Measurements from ENCODE around the gene NRF1. TPM values are rescaled to one million over a fixed set of nuclear protein-coding genes. Genes with fewer than 3 reads are reported as not detected.
"Not testable (repeated sequence)": the region's sequence is repeated elsewhere in the genome, so short reads cannot be mapped to it uniquely, and the experiment has no call there.

NRF1 gene
- total RNA-seq, 2 experiments from 2014 or later = 25.9 to 28.7 TPM

DNA sequence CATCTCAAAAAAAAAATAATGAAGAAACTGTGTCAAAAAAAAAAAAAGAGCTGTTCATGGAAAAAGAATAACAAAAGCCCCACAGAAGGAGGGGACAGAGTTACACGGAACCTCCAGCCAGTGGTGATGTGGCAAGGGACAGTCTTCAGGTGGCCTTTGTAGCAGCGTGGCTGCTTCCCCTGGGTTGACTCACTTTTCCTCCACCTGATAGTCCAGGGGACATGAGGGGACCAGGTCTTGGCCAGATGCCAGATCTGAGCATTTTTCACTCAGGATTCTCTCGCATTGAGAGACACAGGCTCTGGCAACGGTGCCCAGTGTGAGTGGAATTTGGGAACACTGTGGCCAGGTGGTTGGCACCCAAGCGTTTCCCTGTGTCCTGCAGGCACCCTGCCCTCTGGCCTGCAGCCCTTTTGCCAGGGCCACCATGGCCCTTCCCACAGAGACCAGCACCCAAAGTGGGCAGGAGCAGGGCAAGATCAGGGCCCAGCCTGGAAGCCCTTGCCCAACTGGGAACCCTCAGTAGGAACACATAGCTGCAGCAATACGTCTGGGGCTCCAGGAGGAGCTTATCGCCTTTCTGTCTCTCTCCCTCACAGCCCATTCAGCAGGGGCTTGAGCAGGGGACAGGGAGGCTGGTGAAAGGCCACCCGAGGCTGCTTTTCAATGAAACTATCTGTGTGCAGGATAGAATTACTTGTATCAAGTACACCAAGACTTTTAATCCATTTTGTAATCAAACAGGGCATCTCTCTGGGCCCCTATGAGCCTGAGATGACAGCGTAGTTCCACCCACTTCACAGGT lies 182.2 kb downstream of the NRF1 start:
- DNase-seq = no peak
- Mint-ChIP-seq H3K4me1 (no peaks in the 10 kb centered on the region), H3K27me3 (peaks cover 13% of the 10 kb centered on the region), H3K36me3 (ENCODE audit: low read depth) (no peaks in the 10 kb centered on the region), H3K9me3 (no peaks in the 10 kb centered on the region), H3K4me3 (no peak overlapping the region), H3K27ac (no peak overlapping the region)
- POLR2A ChIA-PET = no interaction called here
- CTCF ChIA-PET = interaction anchor here (1.3 kb wide), 1 partner anchor 13 kb away, joined by 3 read pairs; no protein-coding TSS in a partner anchor

DNA sequence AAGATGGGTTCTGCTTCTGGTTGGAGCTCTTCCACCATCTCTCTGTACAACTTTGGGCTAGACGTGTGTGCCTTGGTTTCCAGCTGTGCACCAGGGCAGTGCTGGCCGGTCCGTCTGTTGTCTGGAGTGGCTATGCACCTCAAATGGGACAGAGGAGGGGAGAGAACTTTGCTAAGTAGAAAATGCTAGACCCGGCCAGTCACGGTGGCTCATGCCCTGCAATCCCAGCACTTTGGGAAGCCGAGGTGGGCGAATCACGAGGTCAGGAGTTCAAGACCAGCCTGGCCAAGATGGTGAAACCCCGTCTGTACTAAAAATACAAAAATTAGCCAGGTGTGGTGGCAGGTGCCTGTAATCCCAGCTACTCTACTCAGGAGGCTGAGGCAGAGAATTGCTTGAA lies 182.9 kb downstream of the NRF1 start:
- H3K36me3 Mint-ChIP-seq (ENCODE audit: low read depth); DNase-seq; H3K27ac Mint-ChIP-seq; H3K4me3 Mint-ChIP-seq; H3K27me3 Mint-ChIP-seq; POLR2A ChIA-PET; H3K4me1 Mint-ChIP-seq; H3K9me3 Mint-ChIP-seq: not testable (repeated sequence)
- CTCF ChIA-PET = interaction anchor here (0.8 to 1.3 kb wide), 3 partner anchors 9 to 35 kb away, joined by 3 to 4 read pairs (median 3); no protein-coding TSS in a partner anchor

DNA sequence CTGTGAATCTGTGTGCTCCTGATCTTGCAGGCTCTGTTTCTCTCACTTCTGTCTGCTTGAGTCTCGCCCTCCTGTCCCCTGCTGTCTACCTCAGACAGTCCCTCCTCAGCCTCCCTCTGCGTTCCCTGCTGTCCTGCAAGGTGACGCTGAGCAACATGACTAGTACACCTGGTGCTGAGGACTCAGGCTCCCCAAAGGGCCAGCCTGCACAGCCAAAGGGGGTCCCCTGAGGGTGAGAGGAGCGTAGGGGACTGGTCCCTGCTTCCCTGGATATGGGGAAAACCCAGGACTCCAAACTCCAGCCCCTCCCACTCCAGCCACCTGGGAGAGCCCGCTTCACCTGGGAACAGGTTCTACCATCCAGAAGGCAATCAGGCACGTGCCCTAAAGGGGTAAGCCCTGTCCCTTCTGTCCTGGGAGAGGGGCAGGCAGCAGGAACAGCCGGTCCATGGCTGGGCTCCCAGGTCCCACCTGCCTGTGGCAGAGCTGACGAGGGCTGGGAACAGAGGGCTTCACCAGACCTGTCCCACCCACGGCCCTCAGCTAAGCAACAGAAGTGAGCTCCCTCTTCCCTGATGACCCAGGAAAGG lies 184.8 kb downstream of the NRF1 start:
- H3K27me3 Mint-ChIP-seq = peaks cover 5% of the 10 kb centered on the region
- no peaks in the 10 kb centered on the region for H3K9me3 Mint-ChIP-seq
- H3K4me3 Mint-ChIP-seq = no peak overlapping the region
- ChIA-PET POLR2A (no interaction called here), CTCF (no interaction called here)
- H3K36me3 Mint-ChIP-seq (ENCODE audit: low read depth) = no peaks in the 10 kb centered on the region
- DNase-seq = no peak
- no peaks in the 10 kb centered on the region for H3K4me1 Mint-ChIP-seq
- no peak overlapping the region for H3K27ac Mint-ChIP-seq

DNA sequence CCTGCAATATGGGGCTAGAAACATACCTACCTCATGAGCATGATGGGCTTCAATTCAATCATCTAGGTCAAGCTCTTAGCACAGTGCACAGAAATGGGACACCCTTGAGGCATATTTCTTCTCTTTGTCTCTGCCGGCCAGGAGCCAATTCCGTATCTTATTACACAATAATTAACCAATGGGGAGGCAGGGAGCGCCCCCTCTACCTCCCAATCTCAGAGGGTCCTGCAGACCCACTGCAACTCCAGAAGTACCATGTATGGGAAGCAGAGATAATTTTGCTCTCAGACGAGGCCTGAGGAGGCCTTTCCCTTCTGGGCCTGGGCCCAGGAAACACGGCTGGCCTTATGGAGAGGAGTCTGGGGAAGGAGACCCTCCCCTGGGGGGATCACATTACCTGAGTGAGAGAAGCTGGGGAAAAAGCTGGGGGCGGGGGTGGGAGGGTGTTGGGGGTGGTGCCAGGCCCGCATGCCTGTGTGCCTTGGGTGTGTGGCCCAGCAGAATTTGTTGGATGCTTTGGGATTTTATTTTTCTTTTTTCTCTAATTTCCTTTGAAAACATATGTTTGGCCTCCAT lies 185.8 kb downstream of the NRF1 start:
- no peaks in the 10 kb centered on the region for H3K9me3 Mint-ChIP-seq
- H3K4me1 Mint-ChIP-seq = no peaks in the 10 kb centered on the region
- ChIA-PET POLR2A (no interaction called here), CTCF (interaction anchor here (0.9 kb wide), 1 partner anchor 32 kb away, joined by 3 read pairs; no protein-coding TSS in a partner anchor)
- no peak for DNase-seq
- no peaks in the 10 kb centered on the region for H3K36me3 Mint-ChIP-seq (ENCODE audit: low read depth)
- no peak overlapping the region for H3K27ac Mint-ChIP-seq
- H3K27me3 Mint-ChIP-seq = peaks cover 2% of the 10 kb centered on the region
- no peak overlapping the region for H3K4me3 Mint-ChIP-seq

DNA sequence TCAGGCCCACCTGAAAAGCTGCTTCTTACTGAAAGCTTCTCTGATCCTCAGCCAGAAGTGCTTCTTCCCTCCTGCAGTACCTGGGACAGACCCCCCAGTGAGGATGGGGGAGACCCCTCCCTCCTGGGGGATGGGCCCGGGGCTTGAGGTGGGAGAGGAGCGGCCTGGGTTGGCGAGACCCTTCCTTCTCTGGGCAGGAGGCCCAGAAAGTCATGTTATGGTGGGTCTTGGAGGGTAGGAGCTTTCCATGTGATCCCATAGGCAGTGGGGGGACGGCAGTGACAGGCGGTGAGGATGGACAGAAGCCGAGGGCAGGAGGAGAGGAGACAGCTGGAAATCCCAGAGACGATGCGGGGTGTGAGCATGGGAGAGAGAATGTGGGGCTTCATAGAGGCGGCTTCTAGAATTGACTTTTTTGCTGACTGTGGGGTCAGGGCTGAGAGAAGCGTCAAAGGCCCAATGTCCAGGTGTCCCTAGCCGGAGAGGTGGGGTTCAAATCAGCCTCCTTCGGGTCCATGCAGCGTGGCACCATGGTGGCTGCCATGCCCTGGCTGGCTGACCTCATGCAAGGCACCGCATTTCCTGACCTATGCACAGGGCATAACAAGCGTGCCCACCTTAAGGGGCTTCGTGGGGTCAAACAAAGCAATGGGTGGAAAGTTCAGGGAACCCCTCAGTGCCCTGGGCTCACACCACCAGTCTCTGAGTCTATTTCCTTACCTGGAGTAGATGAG lies 187.3 kb downstream of the NRF1 start:
- ChIA-PET POLR2A (no interaction called here), CTCF (interaction anchor here (0.7 kb wide), 1 partner anchor 212 kb away, joined by 3 read pairs; no protein-coding TSS in a partner anchor)
- no peaks in the 10 kb centered on the region for H3K4me1 Mint-ChIP-seq
- peaks cover 2% of the 10 kb centered on the region for H3K27me3 Mint-ChIP-seq
- H3K9me3 Mint-ChIP-seq = no peaks in the 10 kb centered on the region
- H3K4me3 Mint-ChIP-seq = no peak overlapping the region
- no peaks in the 10 kb centered on the region for H3K36me3 Mint-ChIP-seq (ENCODE audit: low read depth)
- no peak overlapping the region for H3K27ac Mint-ChIP-seq
- DNase-seq = no peak

DNA sequence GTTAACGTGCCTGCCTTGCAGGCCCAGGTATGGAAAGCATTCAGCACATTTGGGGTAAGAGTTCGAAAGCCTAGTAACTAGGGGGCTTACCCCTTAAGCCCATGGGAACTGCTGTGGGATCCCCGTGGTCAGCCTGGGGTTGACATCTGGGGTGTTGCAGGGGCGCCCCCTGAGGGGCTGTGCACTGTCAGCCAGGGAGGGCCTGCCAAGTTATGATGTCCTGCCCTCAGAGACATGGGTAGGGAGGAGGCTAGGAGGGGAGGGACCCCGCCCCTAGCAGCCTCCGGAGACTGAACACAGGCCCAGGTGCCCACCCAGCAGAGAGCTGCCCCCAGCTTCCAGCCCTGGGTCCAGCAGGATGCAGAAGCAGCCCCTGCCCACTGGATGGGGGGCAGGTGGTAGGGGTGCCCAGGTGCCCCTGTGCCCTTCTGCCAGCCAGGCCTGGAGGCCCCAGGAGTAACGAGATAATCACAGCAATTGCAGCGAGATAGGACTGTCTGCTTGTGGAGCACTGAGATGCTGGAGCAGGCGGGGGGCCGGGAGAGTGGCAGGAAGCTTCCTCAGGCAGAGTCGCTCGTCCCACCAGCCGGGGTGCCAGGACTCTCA lies 187.9 kb downstream of the NRF1 start:
- ChIA-PET CTCF (no interaction called here), POLR2A (no interaction called here)

DNA sequence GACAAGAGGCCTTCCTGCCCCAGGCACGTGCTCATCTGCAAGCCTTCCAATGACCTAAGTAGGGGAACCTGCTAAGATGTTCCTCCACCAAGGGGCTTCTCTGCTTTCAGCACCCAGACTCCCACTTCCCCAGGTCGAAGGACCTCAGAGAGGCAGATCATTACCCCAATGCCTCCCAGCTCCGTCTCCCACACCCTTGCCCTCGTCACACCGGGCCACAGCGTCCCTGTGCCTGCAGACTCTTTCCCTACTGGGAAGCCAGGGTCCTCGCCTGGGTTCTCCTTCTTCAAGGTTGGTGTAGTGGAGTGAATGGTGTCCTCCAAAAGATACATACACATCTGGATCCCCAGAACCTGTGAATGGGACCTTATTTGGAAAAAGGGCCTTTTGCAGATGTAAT lies 189.4 kb downstream of the NRF1 start:
- no peaks in the 10 kb centered on the region for H3K9me3 Mint-ChIP-seq
- no peaks in the 10 kb centered on the region for H3K27me3 Mint-ChIP-seq
- POLR2A ChIA-PET = interaction anchor here (0.7 kb wide), 1 partner anchor 278 kb away, joined by 3 read pairs; no protein-coding TSS in a partner anchor
- CTCF ChIA-PET = no interaction called here
- no peak for DNase-seq
- H3K36me3 Mint-ChIP-seq (ENCODE audit: low read depth) = no peaks in the 10 kb centered on the region
- H3K4me1 Mint-ChIP-seq = no peaks in the 10 kb centered on the region
- H3K4me3 Mint-ChIP-seq = no peak overlapping the region
- H3K27ac Mint-ChIP-seq = no peak overlapping the region

More for the DNA sequence above, 187.9 kb downstream of the NRF1 start:
- Mint-ChIP-seq H3K4me3 (no peak overlapping the region), H3K9me3 (no peaks in the 10 kb centered on the region), H3K36me3 (ENCODE audit: low read depth) (no peaks in the 10 kb centered on the region), H3K27me3 (no peaks in the 10 kb centered on the region), H3K27ac (no peak overlapping the region), H3K4me1 (no peaks in the 10 kb centered on the region)
- no peak for DNase-seq

DNA sequence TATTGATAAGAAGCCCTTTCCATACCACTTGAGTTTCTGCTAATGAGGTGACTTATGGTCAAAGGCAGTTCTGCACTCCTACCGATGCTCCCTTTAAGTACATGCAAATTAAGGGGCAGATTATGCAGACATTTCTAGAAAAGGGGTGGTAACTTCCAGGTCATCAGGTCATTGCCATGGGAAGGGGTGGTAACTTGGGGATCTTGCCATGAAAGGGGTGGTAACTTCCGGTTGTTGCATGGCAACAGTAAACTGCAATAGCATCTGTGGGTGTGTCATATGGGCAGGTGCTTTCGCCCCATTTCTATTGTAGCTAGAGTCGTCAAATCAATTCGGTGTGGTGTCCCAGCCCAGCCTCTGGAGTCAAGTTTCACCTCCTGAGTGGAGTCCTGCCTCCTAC lies 190.4 kb downstream of the NRF1 start:
- POLR2A ChIA-PET = no interaction called here

DNA sequence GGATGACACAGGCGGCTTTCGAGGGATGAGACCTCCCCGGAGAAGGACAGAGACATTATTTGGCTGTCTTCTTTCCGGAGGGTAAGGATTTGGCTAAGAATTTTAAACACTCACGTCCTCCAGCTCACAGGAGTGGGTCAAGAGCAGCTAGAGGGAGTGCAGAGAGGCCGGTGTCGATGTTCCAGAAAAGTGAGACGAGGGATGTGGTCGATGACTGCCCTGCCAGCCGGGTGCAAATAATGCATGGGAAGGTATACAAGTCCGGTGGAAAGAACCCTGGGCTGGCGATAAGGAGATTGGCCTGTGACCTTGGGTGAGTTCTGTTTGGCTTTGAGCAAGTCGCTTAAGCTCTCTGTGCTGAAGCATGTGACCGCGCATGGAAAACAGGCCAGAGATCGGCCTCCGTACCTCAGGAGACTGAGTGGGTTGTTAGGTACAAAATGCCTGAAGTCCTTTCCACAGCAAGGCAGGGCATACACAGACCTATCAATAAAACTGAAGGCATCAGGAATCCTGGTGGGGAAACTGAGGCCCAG lies 192.1 kb downstream of the NRF1 start:
- Mint-ChIP-seq H3K36me3 (ENCODE audit: low read depth) (no peaks in the 10 kb centered on the region), H3K4me1 (no peaks in the 10 kb centered on the region), H3K27me3 (no peaks in the 10 kb centered on the region), H3K9me3 (no peaks in the 10 kb centered on the region), H3K27ac (no peak overlapping the region), H3K4me3 (no peak overlapping the region)
- ChIA-PET POLR2A (no interaction called here), CTCF (no interaction called here)
- no peak for DNase-seq

More for the DNA sequence above, 190.4 kb downstream of the NRF1 start:
- Mint-ChIP-seq H3K27ac (no peak overlapping the region), H3K27me3 (no peaks in the 10 kb centered on the region), H3K9me3 (no peaks in the 10 kb centered on the region), H3K4me3 (no peak overlapping the region), H3K36me3 (ENCODE audit: low read depth) (no peaks in the 10 kb centered on the region), H3K4me1 (no peaks in the 10 kb centered on the region)
- no peak for DNase-seq
- CTCF ChIA-PET = no interaction called here

DNA sequence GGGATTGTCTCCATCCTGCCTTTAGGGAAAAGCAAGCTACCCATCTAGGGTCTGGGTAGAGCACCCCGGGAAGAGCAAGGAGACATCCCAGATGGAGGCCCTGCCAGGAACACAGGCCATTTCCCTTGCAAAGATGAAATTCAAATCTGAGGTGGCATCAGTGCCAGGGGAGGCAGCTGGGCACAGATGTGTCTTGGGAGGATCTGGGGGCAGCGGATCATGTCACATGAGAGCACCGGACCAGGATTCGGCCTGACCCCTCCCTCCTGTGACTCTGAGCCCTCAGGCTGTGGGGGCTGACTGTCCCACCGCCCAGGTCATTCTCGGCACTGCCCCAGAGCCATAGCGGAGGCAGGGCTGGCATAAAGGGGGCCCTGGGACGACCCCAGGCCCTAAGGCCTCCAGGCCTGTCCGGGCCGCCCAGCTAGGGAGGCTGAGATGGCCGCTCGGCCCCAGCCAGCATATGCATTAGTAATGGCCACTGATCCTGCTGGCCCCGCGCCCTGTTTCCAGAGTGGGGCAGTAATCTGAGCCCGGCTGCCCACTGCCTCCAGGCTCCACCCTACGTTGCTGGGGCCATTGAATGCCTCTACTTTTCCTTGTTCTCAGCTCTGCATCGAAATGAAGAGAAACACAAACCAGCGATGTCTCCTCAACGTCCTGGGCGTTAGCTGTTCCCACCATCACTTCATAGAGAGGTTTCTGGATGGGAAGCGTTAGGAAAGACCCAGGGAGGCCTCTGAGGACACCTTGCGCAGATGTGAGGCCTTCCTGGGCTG lies 192.8 kb downstream of the NRF1 start:
- CTCF ChIA-PET = no interaction called here
- no peak for DNase-seq
- POLR2A ChIA-PET = no interaction called here
- Mint-ChIP-seq H3K27ac (no peak overlapping the region), H3K4me3 (no peak overlapping the region), H3K9me3 (no peaks in the 10 kb centered on the region), H3K4me1 (no peaks in the 10 kb centered on the region), H3K27me3 (no peaks in the 10 kb centered on the region), H3K36me3 (ENCODE audit: low read depth) (no peaks in the 10 kb centered on the region)

DNA sequence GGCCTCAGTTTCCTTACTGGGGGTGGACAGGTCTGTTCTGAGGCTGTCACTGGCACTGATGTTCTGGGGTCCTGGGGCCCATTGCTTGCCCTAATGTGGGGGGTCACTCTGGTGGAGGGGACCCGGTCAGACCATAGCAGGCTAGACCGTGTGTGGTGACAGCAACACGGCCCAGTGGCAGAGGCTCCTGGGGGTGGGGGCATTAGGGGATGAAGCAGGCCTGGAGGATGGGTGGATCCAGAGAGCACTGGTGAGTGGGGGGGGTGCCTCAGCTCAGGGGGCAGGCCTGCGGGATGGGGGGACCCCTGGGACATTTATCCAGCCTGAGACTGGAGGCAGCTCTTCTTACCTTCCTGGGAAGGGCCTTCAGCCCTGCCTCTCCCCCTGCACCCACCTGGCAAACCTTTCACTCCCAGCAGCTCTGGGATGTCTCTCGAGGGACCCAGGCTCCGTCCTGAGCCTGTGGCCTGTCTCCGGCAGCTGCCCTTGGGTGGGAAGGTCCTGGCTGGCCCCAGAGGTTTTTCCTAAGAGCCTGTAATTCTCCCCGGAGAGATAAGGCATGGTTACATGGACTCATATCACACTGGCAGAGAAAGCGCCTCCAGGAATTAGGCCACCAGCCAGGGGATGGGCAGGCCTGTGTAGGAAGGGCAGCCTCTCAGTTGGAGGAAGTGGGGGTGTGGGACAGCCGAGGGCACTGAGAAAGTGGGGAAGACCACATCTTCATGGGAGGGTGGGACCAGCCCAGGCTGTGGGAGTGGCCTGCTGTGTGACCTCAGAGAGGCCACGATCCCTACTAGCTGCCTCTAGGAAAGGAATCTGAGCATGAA lies 193.6 kb downstream of the NRF1 start:
- ChIA-PET POLR2A (no interaction called here), CTCF (no interaction called here)
- Mint-ChIP-seq H3K27me3 (no peaks in the 10 kb centered on the region), H3K36me3 (ENCODE audit: low read depth) (no peaks in the 10 kb centered on the region), H3K4me3 (no peak overlapping the region), H3K9me3 (no peaks in the 10 kb centered on the region), H3K4me1 (no peaks in the 10 kb centered on the region), H3K27ac (no peak overlapping the region)
- DNase-seq = no peak

Data from activated CD4-positive, alpha-beta T cell treated with anti-CD3 and anti-CD28 coated beads, Interleukin-2, amount 10 ng/mL, durations not matched to agents 7 days and 5 days (primary cell).